Colonic mucosa (tissue), 4 donors: ENCODE data around the gene METTL24. TPM values are rescaled to one million over a fixed set of nuclear protein-coding genes. Genes with fewer than 3 reads are reported as not detected.
A peak's percentile ranks its signal among the peaks of the same experiment; 100 is the strongest.

ENCODE experiments used
- DNase-seq: peaks from one replicate; pipeline ENCODE4 v3.0.0-alpha.2; 2020
- H3K27ac ChIP-seq: fragments of 200-600 bp; one replicate; pipeline ENCODE4 v1.8.0; 2021
- H3K27me3 ChIP-seq: fragments of 200-600 bp; one replicate; pipeline ENCODE4 v1.8.0; 2021
- H3K36me3 ChIP-seq: fragments of 200-600 bp; one replicate; pipeline ENCODE4 v1.8.0; 2021
- H3K4me1 ChIP-seq: fragments of 200-600 bp; one replicate; pipeline ENCODE4 v1.8.0; 2021; ENCODE audit warnings: mild to moderate bottlenecking
- H3K4me3 ChIP-seq: fragments of 200-600 bp; one replicate; pipeline ENCODE4 v1.8.0; 2021
- H3K9ac ChIP-seq, 2 donors: one replicate each; pipeline ENCODE4 v1.7.0; 2013; ENCODE audit warnings: control low read depth in 2 of 2, low read depth in 2 of 2, low read length in 2 of 2
- H3K9me3 ChIP-seq: fragments of 200-600 bp; one replicate; pipeline ENCODE4 v1.8.0; 2021
- intact Hi-C: fragments of 100-400 bp; cut with DNase I; formaldehyde crosslinking; loops from one replicate; pipeline ENCODE4 v1.14.1; 2022
- total RNA-seq, 2 donors: library from RNA; stranded (reverse); fragmentation: NEBNext Ultra II Directional in 1 of 2; extraction: Animal tissue kit (Norgen Biotek cat#: 25700) in 1 of 2; gene quantifications; one replicate each; pipeline ENCODE4 v1.2.1, GENCODE V29; 2021
- TF ChIP-seq, protein P1 (sequence below): fragments of 200-600 bp; IDR thresholded peaks from one replicate; pipeline ENCODE4 v1.8.0; 2022; ENCODE audit warnings: antibody characterized with exemption, mild to moderate bottlenecking
- donor health status: healthy.
- donor health status: DM: no; HTN: no; CAD: no.
- donor health status: DM: no; HTN: no; CAD: no.

METTL24 gene
- total RNA-seq, 2 donors from 2014 or later: 0.54 to 3.5 TPM

DNA sequence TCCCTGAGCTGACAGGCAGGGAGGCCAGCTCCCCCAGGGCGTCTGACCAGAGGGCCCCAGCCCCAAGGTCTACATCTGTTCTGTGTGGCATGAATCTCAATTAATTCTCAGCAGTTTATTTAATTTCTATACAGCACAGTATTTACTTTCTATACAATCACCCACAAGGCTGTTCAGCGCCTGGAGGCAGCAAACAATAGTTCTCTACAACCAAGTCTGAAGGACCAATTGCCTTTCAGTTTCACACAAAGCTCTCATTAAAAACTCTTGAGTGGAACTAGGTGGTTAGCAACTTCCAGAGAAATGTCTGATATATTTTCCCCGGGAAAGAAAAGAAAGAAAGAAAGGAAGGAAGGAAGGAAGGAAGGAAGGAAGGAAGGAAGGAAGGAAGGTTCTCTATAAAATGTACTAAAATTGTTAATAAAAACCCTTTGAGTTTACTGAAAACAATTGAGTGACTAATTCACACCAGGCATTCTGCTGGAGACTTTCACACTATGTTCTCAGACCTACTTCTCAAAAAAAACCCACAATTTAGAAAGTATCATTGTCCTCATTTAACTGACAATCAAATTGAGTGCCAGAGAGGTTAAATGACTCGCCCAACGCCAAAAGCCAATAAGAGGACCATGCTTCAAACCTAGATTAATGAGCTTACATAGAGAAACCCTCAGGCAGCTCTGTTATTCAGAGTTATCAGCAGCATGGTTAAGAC, 62.5 kb downstream of the METTL24 start:
- intact Hi-C loops: no loop called here
- Histone ChIP-seq H3K36me3 (no peaks in the 10 kb centered on the region), H3K27ac (no peak overlapping the region), H3K27me3 (no peaks in the 10 kb centered on the region), H3K4me3 (no peak overlapping the region), H3K9me3 (no peaks in the 10 kb centered on the region), H3K9ac (no peak overlapping the region), H3K4me1 (no peaks in the 10 kb centered on the region)
- TF ChIP-seq, protein P1, sequence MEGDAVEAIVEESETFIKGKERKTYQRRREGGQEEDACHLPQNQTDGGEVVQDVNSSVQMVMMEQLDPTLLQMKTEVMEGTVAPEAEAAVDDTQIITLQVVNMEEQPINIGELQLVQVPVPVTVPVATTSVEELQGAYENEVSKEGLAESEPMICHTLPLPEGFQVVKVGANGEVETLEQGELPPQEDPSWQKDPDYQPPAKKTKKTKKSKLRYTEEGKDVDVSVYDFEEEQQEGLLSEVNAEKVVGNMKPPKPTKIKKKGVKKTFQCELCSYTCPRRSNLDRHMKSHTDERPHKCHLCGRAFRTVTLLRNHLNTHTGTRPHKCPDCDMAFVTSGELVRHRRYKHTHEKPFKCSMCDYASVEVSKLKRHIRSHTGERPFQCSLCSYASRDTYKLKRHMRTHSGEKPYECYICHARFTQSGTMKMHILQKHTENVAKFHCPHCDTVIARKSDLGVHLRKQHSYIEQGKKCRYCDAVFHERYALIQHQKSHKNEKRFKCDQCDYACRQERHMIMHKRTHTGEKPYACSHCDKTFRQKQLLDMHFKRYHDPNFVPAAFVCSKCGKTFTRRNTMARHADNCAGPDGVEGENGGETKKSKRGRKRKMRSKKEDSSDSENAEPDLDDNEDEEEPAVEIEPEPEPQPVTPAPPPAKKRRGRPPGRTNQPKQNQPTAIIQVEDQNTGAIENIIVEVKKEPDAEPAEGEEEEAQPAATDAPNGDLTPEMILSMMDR: no peak
- no peak for DNase-seq

DNA sequence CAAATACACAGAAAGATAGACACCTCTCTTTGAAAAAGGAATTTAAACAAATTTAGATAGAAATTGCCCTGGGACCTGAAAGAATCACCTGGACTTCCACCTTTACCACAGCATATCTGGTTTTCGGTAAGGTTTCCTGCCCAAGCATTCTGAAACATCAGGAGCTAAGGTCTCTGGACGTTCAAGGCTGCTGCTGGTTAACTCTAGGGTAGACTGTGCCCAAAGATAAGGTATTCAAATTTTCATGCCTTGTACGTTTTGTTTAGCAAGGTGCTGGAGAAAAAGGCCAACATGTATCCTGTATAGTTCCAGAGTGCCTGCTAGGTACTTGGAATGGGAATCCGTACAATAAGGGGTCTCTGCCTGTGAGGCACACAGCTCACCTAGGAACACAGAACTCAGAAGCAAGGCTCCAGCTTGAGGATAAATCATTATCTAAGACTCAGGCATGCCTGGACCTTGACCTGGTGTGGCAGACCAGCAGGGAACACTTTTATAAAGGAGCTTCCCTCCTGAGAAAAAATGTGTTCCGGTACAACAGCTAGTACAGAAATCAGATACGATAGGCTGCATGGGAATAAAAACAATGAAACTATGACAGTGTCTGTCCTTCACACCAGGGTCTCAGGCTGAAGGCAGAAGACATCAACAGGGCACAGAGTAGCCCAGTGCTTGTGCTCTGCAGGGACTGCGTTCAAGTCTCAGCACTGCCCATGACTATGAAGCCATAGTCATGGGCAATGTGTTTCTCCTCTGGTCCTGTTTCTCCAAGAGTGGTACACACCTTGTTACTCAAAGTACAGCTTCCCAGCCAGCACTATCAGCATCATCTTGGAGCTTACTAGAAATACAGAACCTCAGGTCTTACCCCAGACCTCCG, 70.4 kb downstream of the METTL24 start:
- H3K27ac ChIP-seq: peak overlapping the region; percentile 51
- TF ChIP-seq, protein P1: no peak
- H3K4me1 ChIP-seq: no peaks in the 10 kb centered on the region
- intact Hi-C loops: no loop called here
- H3K4me3 ChIP-seq: no peak overlapping the region
- peak; percentile 65 for DNase-seq
- no peaks in the 10 kb centered on the region for H3K27me3 ChIP-seq
- peak overlapping the region in 1 of 2 donors; percentile 12 for H3K9ac ChIP-seq
- H3K36me3 ChIP-seq: no peaks in the 10 kb centered on the region
- H3K9me3 ChIP-seq: no peaks in the 10 kb centered on the region

DNA sequence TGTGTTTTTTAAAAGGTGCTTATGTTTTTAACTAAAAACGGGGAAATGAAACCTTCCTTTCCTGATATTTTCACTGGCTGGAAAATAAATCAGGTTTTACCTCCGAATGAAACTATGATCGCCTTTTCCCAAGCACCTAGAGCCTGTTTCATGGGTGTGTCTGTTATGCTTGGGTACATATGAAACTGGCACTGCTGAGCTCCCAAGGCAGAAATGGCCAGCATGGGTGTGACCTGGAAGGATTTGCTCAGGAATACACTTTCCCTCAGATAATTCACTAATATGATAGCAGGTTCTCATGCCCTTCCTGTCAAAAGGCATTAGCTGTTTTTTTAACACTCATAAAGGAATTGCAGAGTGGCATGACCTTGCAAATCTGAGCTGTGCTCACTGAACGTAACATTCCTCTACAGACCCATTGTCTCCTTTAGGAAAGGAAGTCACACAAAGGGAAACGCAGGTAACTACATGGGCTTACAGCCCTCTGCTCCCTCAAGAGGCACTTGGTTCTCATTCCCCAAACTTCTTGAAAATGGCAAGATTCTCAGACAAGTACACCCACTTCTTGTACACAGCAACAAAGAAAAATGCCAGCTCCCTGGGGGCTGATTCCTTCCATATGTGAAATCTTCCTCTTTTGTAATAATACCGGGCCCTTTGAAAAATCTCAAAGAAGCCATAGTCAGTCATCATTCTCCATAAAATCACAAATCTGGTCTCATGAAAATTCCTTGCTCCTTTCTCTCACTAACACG, 72.7 kb downstream of the METTL24 start:
- Histone ChIP-seq H3K27me3 (no peaks in the 10 kb centered on the region), H3K9me3 (no peaks in the 10 kb centered on the region), H3K9ac (no peak overlapping the region), H3K4me1 (no peaks in the 10 kb centered on the region), H3K4me3 (no peak overlapping the region), H3K27ac (no peak overlapping the region), H3K36me3 (no peaks in the 10 kb centered on the region)
- intact Hi-C loops: no loop called here
- DNase-seq: peak; percentile 70
- TF ChIP-seq, protein P1: no peak

DNA sequence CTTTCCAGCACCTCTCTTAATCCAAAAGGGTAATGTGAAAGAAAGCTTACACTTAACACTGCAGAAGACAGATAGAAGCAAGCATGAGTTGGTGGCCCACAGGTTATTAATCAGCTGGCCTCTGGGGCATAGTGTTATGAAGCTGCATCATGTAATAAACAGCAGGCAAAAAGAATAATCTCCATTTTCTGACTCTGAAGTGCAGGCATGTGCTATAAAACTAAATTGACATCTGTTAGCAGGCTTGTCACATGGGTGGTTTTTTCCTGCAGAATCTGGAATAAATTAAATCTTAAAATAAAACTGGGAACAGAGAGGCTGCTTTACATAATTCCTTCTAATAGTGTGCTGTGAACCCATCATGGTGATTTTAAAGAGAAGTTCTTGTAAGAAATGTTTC, 73.3 kb downstream of the METTL24 start:
- TF ChIP-seq, protein P1: no peak
- DNase-seq: no peak
- no peaks in the 10 kb centered on the region for H3K27me3 ChIP-seq
- no peak overlapping the region for H3K27ac ChIP-seq
- H3K36me3 ChIP-seq: no peaks in the 10 kb centered on the region
- H3K9ac ChIP-seq: no peak overlapping the region
- H3K4me3 ChIP-seq: no peak overlapping the region
- H3K4me1 ChIP-seq: no peaks in the 10 kb centered on the region
- intact Hi-C loops: no loop called here
- H3K9me3 ChIP-seq: no peaks in the 10 kb centered on the region

DNA sequence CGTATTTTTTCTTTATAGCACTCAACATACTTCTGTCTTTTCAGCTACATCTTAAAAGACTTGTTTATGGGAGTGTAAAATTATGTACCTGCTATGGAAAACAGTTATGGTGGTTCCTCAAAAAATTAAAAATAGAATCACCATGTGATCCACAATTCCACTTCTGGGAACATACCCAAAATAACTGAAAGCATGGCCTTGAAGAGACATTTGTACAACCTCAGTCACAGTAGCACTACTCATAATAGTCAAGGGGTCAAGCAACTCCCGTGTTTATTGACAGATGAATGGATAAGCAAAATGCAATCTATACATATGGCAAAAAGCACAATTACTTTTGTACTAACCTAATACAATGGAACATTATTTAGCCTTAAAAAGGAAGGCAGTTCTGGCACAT, 74.5 kb downstream of the METTL24 start:
- Histone ChIP-seq H3K27me3 (no peaks in the 10 kb centered on the region), H3K4me1 (no peaks in the 10 kb centered on the region), H3K9me3 (no peaks in the 10 kb centered on the region), H3K27ac (no peak overlapping the region), H3K36me3 (no peaks in the 10 kb centered on the region), H3K9ac (no peak overlapping the region), H3K4me3 (no peak overlapping the region)
- DNase-seq: no peak
- intact Hi-C loops: no loop called here
- TF ChIP-seq, protein P1: no peak
